ENCODE measurements around the gene FOXE3.

Gene FOXE3

DNA sequence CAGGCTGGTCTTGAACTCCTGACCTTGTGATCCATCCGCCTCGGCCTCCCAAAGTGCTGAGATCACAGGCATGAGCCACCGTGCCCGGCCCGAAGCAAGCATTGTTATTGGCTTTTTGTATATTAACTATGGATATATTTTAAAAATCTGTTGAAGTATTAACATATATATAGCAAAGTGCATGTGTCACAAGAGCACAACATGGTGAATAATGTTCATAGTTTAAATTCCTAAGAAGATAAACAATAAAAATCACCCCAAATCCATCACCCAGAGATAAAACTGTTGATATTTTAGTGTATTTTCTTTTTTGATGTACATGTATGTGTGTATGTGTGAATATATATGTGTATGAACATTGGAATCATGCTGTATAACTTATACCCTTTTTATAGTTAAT, 9.1 kb upstream of the FOXE3 start:
- no peak for DNase-seq

DNA sequence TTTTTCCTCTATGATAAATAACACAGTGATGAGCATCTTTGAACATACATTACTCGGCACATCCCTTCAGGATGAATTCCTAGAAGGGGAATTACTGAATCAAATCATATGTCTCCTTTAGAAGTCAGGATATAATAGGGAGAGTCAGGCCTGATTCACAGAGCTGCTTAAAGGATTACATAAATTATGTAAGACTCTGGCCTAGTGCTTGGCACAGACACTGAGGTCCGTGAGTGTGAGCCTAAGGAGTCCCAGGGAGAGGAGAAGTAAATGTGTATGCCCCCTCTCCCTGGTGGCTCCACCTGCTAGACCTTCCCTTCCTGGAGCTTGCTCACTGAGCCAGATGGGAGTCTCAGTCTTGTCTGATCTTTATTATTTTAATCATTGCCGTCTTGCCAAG, 8.6 kb upstream of the FOXE3 start:
- DNase-seq: no peak

DNA sequence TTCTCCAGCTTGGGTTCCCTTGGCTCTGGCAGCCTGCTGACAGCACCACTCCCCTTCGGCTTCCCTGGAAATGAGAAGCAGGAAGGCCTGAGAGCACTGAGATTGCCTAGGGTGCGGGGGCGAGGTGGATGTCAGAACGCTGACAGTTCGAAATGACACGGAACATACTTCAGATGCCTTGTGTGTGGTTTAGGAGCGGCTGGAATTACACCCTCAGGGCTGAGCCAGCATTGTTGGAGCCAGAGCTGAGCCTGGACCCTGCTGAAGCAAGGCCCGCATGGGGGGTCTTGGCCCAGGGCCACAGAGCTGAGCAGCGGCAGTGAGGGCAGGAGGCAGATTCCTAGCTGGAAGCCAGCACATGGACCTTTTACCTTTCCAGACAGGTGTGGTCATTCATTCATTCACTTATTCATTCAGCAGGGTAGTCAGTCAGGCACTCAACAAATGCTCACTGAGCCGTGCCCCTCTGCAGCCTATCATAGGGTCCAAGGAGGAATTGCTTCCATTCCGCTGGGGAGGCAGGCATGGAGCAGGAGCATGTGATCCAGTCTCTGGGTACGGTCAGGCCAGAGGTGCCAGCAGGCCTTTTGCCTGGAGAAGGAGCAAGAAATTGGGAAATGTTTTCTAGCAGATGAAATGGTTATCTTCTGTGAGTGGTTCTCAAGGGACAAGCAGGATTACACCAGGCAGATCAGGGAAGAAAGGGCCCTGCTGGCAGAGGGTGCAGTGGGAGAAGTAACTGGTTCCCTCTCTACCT, 6.6 kb upstream of the FOXE3 start:
- peak; percentile 69 for DNase-seq

DNA sequence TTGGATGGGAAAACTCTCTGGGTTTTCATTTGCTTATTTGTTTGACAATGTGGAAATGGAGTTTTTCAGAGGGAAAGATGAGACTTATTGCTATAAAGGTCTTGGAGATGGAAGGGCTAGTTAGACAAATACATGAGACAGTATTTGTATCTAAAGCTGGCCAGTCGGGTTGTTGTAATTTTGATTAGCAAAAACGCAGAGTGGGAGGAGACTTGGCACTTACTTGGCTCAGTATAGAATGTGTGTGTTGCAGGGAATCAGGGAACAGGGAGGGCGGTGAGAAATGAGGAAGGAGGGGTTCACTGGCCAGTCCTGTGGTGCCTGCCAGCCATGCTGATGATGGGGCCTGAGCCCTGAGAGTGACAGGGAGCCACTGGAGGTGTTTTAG, 6.0 kb upstream of the FOXE3 start:
- no peak for DNase-seq

DNA sequence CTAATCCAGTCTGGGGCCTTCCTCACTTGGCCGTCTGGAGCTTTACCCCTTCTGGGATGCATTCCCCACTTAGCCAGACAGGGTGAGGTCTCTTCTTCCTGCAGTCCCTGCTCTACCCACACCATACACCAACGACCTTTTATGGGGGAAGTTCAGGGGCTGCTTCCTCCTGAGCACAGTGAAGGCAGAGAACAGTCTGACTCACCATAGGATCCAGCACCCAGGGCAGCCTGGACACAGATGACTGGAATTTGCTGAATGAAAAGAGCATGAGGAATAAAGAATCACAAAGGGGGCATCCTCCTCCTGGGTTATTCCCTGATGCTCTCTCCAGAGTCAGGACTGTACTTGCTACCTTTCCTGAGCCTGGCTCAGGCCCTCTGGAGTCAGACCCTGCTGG, 4.6 kb upstream of the FOXE3 start:
- DNase-seq: peak; percentile 54

DNA sequence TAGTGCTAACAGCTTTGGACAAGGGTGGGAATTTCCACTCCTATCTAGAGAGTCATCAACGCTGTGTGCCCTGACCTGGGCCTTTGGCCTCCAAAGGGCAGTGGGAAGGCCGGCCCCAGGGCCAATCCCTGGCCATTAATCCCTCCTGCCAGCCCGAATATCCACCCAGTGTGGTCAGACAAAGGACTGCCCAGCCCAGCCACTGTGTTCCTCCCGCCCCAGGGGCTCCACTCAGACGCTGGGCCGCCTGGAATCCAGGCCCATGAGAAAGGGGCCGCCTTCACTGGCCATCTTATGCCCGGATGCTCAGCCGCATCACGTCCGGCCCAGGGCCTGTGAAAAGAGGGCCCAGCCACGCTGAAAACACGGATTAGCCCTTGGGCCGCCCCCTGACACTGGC, 3.6 kb upstream of the FOXE3 start:
- no peak for DNase-seq

DNA sequence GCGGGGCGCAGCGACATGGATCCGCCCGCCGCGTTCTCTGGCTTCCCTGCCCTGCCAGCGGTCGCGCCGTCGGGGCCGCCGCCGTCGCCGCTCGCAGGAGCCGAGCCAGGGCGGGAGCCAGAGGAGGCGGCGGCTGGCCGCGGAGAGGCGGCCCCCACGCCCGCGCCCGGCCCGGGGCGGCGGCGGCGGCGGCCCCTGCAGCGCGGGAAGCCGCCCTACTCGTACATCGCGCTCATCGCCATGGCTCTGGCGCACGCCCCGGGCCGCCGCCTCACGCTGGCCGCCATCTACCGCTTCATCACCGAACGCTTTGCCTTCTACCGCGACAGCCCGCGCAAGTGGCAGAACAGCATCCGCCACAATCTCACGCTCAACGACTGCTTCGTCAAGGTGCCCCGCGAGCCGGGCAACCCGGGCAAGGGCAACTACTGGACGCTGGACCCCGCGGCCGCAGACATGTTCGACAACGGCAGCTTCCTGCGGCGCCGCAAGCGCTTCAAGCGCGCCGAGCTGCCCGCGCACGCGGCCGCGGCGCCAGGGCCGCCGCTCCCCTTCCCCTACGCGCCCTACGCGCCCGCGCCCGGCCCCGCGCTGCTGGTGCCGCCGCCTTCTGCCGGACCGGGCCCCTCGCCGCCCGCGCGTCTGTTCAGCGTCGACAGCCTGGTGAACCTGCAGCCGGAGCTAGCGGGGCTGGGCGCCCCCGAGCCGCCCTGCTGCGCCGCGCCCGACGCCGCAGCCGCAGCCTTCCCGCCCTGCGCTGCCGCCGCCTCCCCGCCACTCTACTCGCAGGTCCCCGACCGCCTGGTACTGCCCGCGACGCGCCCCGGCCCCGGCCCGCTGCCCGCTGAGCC, 459 bp downstream of the FOXE3 start:
- DNase-seq: no peak

DNA sequence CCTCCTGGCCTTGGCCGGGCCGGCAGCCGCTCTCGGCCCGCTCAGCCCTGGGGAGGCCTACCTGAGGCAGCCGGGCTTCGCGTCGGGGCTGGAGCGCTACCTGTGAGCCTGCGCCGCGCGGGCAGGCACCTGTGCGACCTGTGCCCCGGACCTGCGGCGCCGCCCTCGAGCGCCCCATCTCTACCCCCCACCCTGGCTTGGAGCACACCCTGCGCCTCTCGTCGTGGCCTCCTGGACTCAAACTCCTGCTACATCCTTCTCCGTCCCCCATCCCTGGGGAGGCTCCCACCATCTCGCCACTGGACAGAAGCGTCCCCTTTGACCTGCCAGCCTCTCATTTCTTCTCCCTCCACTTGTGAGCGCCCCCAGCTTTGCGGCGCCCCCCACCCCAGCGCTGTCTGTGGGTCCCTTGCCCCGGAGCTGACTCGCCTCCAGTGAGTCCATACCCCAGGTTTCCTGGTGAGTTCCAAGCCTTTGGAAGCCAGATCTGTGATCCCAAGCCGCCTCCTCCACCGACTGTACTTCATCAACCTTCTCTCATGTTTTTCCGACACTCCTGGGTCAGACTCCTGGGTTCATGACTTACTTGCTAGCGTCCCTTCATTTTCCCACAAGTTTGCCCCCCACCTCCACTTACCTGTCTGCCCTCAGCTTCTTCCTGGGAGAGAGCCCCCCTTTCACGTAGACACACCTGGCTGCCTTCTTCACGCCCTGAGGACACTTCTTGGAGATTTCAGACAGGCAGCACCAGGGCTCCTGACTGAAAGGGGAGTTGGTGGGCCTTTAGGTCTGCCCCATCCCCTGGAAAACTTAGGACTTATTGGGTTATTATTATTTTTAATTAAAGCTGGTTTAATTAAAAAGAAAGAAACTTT, 1.3 kb downstream of the FOXE3 start:
- DNase-seq: no peak

DNA sequence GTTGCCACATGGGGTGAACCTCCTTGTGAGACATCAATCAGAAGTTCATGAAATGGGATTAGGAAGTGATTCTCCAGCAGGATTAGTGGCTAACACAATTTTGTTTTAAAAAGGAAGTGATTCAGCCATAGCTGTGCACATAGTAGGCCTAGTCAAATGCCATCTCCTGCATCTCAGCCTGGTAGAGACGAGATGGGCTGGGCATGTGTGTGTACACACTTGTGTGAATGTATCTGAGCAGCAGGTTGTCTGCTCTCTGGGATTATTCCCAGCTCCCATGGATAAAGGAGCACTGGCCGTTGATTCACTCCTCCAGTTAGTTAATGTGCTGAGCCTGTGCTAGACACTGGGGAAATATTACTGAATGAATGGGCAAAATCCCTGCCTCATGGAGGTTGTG, 2.0 kb downstream of the FOXE3 start:
- DNase-seq: no peak

DNA sequence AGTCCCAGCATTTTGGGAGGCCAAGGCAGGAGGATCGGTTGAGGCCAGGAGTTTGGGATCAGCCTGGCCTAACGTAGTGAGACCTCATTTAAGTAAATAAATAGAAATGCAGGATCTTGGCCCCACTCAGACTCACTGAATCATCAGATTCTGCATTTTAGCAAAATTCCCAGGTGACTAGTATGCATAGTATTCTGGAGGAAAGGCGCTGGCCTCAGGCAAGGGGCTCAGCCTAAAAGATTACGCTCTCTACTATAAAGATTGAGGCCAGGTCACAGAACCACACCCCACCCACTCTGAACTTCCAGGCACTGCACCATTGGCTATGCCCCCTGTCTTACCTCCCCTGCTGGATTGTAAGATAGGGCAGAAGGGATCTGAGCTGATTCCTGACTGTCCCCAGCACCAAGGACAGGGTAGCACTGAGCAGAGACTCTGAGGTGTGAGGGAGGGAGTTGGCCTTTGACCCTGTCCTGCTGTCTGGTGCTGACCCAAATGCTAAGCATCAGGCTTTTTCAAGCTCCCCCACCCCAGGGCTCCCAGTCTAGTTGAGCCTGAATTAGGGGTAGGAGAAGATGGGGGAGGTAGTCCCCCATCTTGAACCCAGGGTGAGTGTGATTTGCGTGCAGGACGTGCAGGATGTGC, 2.7 kb downstream of the FOXE3 start:
- no peak for DNase-seq

DNA sequence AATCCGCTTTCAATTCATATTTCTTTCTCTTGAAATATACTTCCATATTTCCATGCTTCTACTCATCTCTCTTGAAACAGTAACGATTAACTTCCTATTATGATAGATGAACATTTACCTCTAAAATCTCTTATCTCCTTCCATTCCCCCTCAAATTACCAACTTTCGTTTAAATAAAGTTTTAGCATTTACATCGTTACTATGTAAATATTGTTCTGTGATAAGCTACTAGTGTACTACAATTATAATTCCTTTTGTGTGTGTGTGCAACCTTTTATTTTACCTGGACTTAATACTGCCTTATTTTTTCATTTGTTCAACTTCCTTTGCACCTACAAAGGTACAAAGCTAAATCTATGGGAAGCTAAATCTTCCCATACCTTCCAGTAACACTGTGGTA, 4.5 kb downstream of the FOXE3 start:
- DNase-seq: no peak

DNA sequence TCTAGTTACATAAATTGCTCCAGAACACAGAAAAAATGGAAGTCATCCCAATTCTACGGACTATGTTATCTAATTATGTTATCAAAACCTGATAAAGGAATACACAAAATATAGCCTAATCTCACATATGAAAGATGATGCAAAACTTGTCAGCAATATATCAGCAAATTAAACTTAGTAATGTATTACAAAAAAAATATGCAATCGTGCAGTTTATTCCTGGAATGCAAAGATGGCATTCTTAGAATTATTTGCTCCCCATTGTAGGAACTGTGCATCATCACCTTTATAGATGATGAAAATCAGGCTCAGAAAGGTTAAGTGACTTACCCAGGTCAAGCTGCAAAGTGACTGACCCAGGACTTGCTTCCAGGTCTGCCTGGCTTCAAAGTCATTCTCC, 7.8 kb downstream of the FOXE3 start:
- DNase-seq: no peak

DNA sequence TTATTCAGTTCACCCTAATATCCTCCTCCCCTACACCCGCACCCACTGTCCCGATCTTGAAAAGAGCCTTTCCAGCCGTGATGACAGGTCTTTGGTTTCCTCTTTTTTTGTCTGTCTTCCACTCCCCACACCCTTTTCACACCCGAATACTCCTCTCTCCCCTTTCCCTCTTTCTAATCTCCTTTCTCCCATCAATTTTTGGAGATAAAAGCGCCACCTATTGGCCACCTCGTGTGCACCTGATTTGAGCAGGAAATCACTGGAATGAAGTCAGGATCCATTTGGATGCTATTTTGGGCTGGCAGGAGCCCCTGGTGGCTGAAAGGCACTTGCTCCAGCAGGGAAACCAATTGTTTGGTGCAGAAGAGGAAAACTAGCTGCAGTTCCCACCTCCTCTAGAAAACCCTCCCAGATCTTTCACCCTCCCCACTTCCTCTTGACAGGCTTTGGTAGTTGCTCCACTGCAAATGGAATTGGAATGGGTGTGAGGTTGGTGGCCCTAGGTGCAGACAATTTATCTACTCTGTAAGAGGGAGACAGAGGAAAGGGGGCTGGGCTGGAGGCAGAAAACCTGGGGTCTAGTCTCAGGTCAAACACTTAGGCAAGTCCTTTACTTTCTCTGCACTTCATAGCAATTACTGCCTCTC, 8.4 kb downstream of the FOXE3 start:
- DNase-seq: peak; percentile 12

DNA sequence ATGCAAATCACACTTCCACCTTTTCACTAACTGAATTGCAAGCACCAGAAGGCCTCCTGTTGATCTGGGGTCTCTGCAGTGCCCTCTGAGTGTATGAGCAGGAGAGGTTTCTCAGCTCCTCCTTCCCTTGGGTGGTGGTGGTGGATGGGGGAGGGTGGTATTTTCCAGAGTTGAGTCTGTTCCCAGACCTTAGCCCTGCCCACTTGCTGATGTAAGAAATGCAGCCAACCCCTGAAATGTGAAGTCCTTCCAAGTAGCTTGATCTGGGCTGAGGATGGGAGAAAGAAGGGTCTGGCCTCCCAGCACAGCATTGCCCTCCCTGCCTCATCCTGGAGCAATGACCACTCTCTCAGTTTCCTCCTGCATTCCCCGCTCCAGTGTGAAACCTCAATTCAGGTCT, 15.4 kb downstream of the FOXE3 start:
- DNase-seq: peak; percentile 12

DNA sequence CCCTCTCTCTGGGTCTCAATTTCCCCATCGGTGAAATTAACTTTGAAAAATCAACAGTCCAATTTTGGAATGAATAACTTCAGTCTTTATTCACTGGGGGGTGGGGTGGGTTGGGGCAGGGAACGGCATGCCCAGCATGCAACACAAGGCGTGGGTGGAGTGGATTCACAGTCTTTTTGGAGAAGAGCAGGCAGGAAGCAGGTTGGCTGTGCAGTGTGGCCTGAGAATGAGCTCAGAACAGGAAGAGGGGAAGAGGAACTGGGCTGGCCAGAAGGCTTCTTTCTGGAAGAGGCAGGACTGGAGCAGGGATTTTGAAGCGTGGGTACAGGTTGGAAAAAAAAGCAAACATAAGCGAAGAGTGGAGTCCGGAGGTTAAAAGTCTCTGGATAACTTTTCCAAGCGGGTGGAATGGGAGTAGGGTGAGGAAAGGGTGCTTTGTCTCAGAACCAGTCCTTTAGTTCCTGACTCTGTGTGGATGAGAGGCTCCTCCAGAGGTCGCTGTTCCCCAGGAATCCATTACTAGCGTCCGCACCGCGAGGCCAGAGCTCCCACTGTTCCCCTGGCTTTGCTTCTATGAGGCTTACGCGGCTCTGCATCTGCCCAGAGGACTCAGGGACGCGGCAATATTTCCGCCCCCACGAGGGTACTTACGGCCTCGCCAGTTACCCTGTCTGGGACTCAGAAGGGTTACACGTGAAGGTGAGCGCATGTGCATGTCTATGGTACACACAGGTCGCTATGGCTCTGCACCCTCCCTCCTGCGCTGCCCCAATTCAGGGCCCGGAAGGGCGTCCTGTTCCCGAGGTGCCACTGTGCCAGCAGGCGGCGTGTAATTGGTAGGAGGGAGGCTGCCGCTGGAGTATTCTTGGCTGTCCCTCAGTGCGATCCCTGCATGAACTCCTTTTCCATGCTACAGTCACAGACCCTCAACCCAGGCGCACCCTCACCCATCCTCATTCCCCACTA, 16.3 kb downstream of the FOXE3 start:
- DNase-seq: peak; percentile 78

DNA sequence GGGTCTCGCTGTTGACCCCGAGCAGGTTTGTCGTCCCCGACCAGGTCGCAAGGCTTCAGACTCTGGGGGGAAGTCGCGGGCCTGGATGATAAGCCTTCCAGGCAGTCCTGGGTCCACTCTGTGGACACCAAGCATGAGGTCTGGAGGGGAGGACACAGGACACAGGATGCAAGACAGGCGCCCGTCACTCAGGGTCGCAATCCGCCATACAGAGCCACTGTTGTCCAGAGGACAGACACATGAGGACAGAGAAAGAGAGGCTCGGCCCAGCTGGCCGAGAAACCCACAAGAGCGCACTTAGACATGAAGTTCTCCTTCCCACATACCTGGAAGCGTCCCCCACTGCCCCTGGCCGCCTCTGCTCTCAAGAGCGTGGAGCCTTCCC, 16.9 kb downstream of the FOXE3 start:
- no peak for DNase-seq

DNA sequence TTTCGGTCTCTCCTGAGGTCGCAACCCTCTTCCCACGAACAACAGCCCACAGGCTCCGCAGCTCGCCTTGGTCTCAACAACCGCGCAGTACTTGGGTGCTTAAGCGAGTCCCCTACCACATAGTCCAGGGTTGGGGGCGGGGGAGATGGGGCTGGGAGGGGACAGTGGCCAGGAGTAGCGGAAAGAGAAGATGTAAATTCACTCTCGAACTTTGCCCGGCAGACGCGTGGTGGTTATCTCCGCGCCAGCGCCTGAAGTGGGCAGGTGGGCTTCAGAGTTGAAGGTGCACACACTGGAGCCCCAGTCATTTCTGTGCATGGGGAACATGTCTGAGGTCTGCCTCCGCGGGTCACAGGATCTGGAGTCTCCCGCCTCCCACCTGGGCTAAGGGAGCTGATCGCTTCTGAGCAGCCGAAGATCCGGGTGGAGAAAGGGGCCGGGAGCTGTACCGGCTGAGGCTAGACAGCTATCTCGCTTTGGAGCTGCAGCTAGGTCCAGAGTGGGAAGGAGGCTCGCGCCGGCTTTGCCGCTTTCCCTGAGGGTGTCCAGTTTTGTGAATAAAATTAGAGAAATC, 17.5 kb downstream of the FOXE3 start:
- no peak for DNase-seq

DNA sequence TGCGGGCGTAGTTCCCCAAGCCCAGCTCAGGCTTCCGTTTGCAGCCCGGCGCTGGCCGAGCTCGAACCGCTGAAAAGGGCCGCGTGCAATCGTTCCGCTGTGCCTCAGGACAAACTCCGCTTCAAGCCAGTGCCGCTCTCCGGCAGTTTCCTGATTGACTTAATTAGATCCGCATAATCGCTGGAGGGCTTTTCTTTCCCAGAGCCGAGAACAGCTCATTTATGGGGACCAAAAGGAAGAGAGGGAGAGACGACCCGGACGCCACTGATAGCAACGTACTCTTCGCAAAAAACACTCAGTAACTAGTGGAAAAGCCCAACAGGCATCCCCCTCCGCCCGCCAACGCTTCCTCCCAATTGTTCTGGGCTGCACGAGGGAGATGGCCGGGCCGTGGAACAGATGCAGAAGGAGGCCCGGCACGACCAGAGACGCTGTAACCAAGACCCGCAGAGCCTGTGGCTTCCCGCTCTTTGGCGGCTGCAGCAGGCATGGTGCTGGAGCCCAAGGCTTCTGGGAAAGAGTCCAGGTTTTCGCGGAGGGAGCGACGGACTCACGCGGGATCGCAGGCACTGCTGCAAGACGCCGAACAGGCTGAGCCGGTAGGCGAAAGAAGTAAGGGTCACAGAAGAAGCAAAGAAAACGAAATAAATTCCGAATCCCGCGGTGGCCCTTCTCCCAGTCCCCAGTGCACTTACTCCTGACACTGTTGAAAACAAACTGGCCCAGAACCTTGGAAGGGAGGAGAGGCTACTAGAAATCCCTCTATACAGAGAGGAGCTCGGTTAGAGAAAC, 18.2 kb downstream of the FOXE3 start:
- DNase-seq: no peak

DNA sequence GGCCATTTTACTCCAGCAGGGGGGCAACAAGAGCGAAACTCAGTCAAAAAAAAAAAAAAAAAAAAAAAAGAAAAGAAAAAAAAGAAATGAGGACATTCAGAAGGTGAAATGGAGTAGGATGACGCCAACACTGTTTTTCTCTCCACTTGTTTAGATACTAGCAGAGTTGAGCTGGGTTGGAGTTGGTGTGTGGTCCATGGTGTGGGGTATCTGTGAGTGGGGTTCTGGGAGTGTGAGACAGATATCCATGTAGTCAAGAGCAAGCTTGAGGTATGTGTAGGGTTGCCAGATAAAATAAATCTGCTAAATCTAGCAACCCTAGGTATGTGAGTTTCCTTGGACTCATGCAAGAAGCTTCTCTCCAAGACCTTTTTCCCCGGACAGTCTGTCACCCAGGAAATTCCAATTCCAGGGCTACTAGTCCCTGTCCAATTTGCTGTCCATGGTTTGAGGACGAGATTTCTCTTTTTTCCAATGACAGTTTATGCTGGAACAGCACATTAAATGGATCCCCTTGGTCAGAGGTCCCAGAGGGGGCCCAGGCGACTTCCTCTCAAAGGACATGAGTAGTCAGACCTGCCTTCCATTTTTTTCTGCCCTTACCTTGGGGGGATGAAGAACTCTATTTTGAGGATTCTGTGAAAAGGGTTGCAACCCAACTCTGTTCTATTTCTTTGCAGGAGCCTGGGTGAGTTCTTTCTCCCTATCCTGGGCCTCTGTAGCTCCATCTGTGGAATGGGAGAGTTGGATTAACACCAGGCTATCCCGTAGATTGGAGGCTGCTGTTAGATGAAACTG, 19.6 kb downstream of the FOXE3 start:
- DNase-seq: no peak
